ENCODE results near the gene PPP2R5A. TPM values are rescaled to one million over a fixed set of nuclear protein-coding genes. Genes with fewer than 3 reads are reported as not detected.

The PPP2R5A gene
- 77.9 TPM for total RNA-seq
- long read RNA-seq, transcript PPP2R5A-201 (13 exons, 3,128 nt) = major isoform, 95 of 118 reads
- long read RNA-seq, partial matches to known transcripts = 1 of 118 reads
- long read RNA-seq, other reads (novel, unspliced or antisense) = 22 of 118 reads

GRCh38 chr1:212284744-212285684 is at the start of gene PPP2R5A:
TSS of gene PPP2R5A (plus strand) at chr1:212285410. CDS start at chr1:212286111, 701 bp downstream.
- ATAC-seq (ENCODE audit: poor library complexity) (peak; percentile 95), DNase-seq (peak; percentile 99)
- intact Hi-C loops (cut with DNase I) = loop anchor here (5.0 to 10.0 kb wide), 2 partner anchors 48 to 120 kb away; no protein-coding TSS in a partner anchor

GRCh38 chr1:212235857-212236256 is 49.4 kb upstream of the PPP2R5A start:
- ATAC-seq (ENCODE audit: poor library complexity) = no peak
- DNase-seq = no peak
- intact Hi-C loops (cut with DNase I) = loop anchor here (5.0 to 10.0 kb wide), 2 partner anchors 51 to 161 kb away; partner anchors contain the start of gene PPP2R5A

GRCh38 chr1:212236664-212237220 is 48.5 kb upstream of the PPP2R5A start:
- DNase-seq = no peak
- no peak for ATAC-seq (ENCODE audit: poor library complexity)
- intact Hi-C loops (cut with DNase I) = loop anchor here (5.0 to 10.0 kb wide), 2 partner anchors 51 to 162 kb away; partner anchors contain the start of gene PPP2R5A

GRCh38 chr1:212237651-212238050 is 47.6 kb upstream of the PPP2R5A start:
- no peak for ATAC-seq (ENCODE audit: poor library complexity)
- intact Hi-C loops (cut with DNase I) = loop anchor here (5.0 to 10.0 kb wide), 2 partner anchors 50 to 163 kb away; partner anchors contain the start of gene PPP2R5A
- no peak for DNase-seq

GRCh38 chr1:212238552-212238951 is 46.7 kb upstream of the PPP2R5A start:
- ATAC-seq (ENCODE audit: poor library complexity) (peak; percentile 28), DNase-seq (no peak)
- intact Hi-C loops (cut with DNase I) = loop anchor here (5.0 to 10.0 kb wide), 2 partner anchors 49 to 164 kb away; partner anchors contain the start of gene PPP2R5A

- DNase-seq = no peak
- no peak for ATAC-seq (ENCODE audit: poor library complexity)
- intact Hi-C loops (cut with DNase I) = no loop called here
These were observed 43.7 kb upstream of the PPP2R5A start for GRCh38 chr1:212241501-212241900.

GRCh38 chr1:212241957-212242287 is 43.3 kb upstream of the PPP2R5A start:
- ATAC-seq (ENCODE audit: poor library complexity) (no peak), DNase-seq (no peak)
- intact Hi-C loops (cut with DNase I) = no loop called here

- intact Hi-C loops (cut with DNase I) = no loop called here
- no peak for DNase-seq
- ATAC-seq (ENCODE audit: poor library complexity) = peak; percentile 42
These were observed 42.8 kb upstream of the PPP2R5A start for GRCh38 chr1:212242288-212242984.

GRCh38 chr1:212242985-212243308 is 42.3 kb upstream of the PPP2R5A start:
- intact Hi-C loops (cut with DNase I) = no loop called here
- DNase-seq (no peak), ATAC-seq (ENCODE audit: poor library complexity) (no peak)

- ATAC-seq (ENCODE audit: poor library complexity) (no peak), DNase-seq (no peak)
- intact Hi-C loops (cut with DNase I) = no loop called here
These were observed 40.8 kb upstream of the PPP2R5A start for GRCh38 chr1:212244441-212244840.

- DNase-seq (no peak), ATAC-seq (ENCODE audit: poor library complexity) (peak; percentile 58)
- intact Hi-C loops (cut with DNase I) = no loop called here
These were observed 38.0 kb upstream of the PPP2R5A start for GRCh38 chr1:212247179-212247721.

- DNase-seq = no peak
- intact Hi-C loops (cut with DNase I) = no loop called here
- no peak for ATAC-seq (ENCODE audit: poor library complexity)
These were observed 37.2 kb upstream of the PPP2R5A start for GRCh38 chr1:212247988-212248387.

GRCh38 chr1:212254853-212255363 is 30.3 kb upstream of the PPP2R5A start:
- ATAC-seq (ENCODE audit: poor library complexity) (no peak), DNase-seq (no peak)
- intact Hi-C loops (cut with DNase I) = no loop called here

- intact Hi-C loops (cut with DNase I) = no loop called here
- DNase-seq (no peak), ATAC-seq (ENCODE audit: poor library complexity) (peak; percentile 22)
These were observed 29.4 kb upstream of the PPP2R5A start for GRCh38 chr1:212255705-212256307.

GRCh38 chr1:212256369-212256768 is 28.8 kb upstream of the PPP2R5A start:
- intact Hi-C loops (cut with DNase I) = no loop called here
- ATAC-seq (ENCODE audit: poor library complexity) = peak; percentile 67

GRCh38 chr1:212257157-212257556 is 28.1 kb upstream of the PPP2R5A start:
- ATAC-seq (ENCODE audit: poor library complexity) (no peak), DNase-seq (no peak)
- intact Hi-C loops (cut with DNase I) = no loop called here

More at GRCh38 chr1:212256369-212256768, 28.8 kb upstream of the PPP2R5A start:
- DNase-seq = no peak

- intact Hi-C loops (cut with DNase I) = no loop called here
- ATAC-seq (ENCODE audit: poor library complexity) (no peak), DNase-seq (no peak)
These were observed 25.3 kb upstream of the PPP2R5A start for GRCh38 chr1:212259693-212260480.

Data from Right ventricle myocardium superior (tissue), 1 donor.